WI38 (cell line): Measurements from ENCODE around the gene WASF2.

Experiments used
- H3K4me3 ChIP-seq: 2 replicates; pipeline ENCODE4 v1.5.1; 2011; ENCODE audit warnings: low read depth, mild to moderate bottlenecking, control low read depth, low read length
- TF ChIP-seq, protein P1 (sequence below): IDR thresholded peaks from 2 replicates; pipeline ENCODE4 v1.5.1; 2012; ENCODE audit warnings: low read depth, mild to moderate bottlenecking, control low read depth, low read length

The WASF2 gene

GRCh38 chr1:27431601-27431940, 58.4 kb downstream of the WASF2 start:
- TF ChIP-seq, protein P1, sequence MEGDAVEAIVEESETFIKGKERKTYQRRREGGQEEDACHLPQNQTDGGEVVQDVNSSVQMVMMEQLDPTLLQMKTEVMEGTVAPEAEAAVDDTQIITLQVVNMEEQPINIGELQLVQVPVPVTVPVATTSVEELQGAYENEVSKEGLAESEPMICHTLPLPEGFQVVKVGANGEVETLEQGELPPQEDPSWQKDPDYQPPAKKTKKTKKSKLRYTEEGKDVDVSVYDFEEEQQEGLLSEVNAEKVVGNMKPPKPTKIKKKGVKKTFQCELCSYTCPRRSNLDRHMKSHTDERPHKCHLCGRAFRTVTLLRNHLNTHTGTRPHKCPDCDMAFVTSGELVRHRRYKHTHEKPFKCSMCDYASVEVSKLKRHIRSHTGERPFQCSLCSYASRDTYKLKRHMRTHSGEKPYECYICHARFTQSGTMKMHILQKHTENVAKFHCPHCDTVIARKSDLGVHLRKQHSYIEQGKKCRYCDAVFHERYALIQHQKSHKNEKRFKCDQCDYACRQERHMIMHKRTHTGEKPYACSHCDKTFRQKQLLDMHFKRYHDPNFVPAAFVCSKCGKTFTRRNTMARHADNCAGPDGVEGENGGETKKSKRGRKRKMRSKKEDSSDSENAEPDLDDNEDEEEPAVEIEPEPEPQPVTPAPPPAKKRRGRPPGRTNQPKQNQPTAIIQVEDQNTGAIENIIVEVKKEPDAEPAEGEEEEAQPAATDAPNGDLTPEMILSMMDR: no peak
- no peak overlapping the region for H3K4me3 ChIP-seq

GRCh38 chr1:27430903-27431600, 58.9 kb downstream of the WASF2 start:
- H3K4me3 ChIP-seq: no peak overlapping the region

GRCh38 chr1:27429029-27429425, 60.9 kb downstream of the WASF2 start:
- TF ChIP-seq, protein P1: no peak
- no peak overlapping the region for H3K4me3 ChIP-seq

More at GRCh38 chr1:27430903-27431600, 58.9 kb downstream of the WASF2 start:
- TF ChIP-seq, protein P1: no peak

GRCh38 chr1:27428316-27429028, 61.5 kb downstream of the WASF2 start:
- TF ChIP-seq, protein P1: no peak
- H3K4me3 ChIP-seq: no peak overlapping the region

DNA sequence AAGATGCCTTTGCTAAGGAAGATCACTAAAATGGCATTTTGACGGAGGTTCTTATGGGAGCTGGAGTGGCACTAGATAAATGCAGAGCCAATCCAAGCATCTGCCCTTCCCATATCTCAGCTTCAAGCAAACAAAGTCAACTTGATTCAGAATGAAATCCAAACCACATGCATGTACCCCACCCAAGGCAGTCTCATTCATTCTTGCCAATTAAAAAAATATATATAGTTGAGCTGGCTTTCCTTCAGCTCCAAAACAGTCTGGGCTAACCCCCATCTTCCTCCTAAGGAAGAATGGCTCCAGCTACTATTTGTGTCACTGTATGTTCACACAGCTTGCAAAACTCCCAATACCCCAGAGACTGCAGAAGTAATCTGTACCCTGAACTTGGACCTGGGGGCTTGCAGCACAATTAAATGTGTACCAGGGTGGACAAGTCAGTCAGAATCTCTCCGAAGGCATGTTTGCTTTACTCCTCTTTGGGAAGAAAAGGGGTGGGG, 62.1 kb downstream of the WASF2 start:
- TF ChIP-seq, protein P1: no peak
- H3K4me3 ChIP-seq: no peak overlapping the region

DNA sequence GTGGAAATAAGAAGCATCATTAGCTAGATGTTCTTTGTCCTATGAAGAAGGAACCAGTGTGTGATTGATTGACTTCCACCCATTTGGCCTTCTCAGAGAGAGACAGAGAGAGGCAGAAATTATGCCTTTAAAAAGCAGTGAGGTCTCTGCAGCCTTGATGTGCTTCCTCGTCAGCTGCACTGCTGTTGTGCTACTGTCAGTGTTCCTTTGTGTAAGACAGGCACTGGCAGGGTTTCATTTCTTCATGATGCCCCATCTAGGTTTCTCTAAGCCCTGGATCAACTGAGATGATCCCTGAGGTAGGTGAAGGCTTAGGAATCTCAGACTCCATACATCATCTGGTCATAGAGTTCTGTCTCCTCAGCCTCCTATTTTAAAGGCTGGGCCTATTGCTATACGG, 62.6 kb downstream of the WASF2 start:
- no peak overlapping the region for H3K4me3 ChIP-seq
- TF ChIP-seq, protein P1: no peak

DNA sequence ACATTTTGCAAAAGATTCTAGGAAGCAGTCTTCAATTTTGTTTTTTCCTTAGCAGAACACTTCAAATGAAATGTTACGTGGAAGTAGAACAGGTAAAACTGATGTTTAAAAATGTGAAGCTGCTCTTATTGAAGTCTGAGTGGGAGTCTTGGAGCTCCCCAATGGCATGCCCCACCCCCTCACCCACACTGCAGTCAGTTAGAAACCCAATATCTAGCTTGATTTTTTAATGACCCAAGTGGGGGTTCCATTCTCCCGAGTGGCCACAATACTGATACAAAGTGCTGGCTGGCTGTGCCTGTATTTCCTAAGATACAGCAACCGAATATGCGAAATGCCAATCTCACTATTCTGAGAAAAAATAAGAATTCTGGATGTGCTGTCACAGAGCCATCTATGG, 66.3 kb downstream of the WASF2 start:
- no peak overlapping the region for H3K4me3 ChIP-seq
- TF ChIP-seq, protein P1: no peak
